ENCODE results near the gene HGD.
"Not testable (repeated sequence)": the region's sequence is repeated elsewhere in the genome, so short reads cannot be mapped to it uniquely, and the experiment has no call there.

The HGD gene

GRCh38 chr3:120634539-120634938 lies 47.5 kb downstream of the HGD start:
- H3K4me3 ChIP-seq (ENCODE audit: low read length) = no peak overlapping the region
- H3K4me1 ChIP-seq (ENCODE audit: control insufficient read depth, insufficient read depth, low read length) = no peaks in the 10 kb centered on the region
- H3K4me2 ChIP-seq (ENCODE audit: low read length) = no peak overlapping the region
- no peaks in the 10 kb centered on the region for H3K36me3 ChIP-seq (ENCODE audit: insufficient read depth, low read length)
- H3K27me3 ChIP-seq (ENCODE audit: control insufficient read depth, insufficient read depth, low read length) = no peaks in the 10 kb centered on the region
- H3K9me3 ChIP-seq (replicated peaks; ENCODE audit: low read length) = no peaks in the 10 kb centered on the region
- H3K9ac ChIP-seq (ENCODE audit: low read depth, low read length) = no peak overlapping the region

- Histone ChIP-seq H3K4me1 (ENCODE audit: control insufficient read depth, insufficient read depth, low read length) (no peaks in the 10 kb centered on the region), H3K27me3 (ENCODE audit: control insufficient read depth, insufficient read depth, low read length) (no peaks in the 10 kb centered on the region), H3K4me3 (ENCODE audit: low read length) (no peak overlapping the region), H3K4me2 (ENCODE audit: low read length) (no peak overlapping the region), H3K36me3 (ENCODE audit: insufficient read depth, low read length) (no peaks in the 10 kb centered on the region), H3K9ac (ENCODE audit: low read depth, low read length) (no peak overlapping the region), H3K9me3 (replicated peaks; ENCODE audit: low read length) (peaks cover 4% of the 10 kb centered on the region)
These were observed 56.9 kb downstream of the HGD start for GRCh38 chr3:120625159-120625586.

GRCh38 chr3:120623727-120624093 lies 58.3 kb downstream of the HGD start:
- Histone ChIP-seq H3K4me3 (ENCODE audit: low read length) (no peak overlapping the region), H3K4me1 (ENCODE audit: control insufficient read depth, insufficient read depth, low read length) (no peaks in the 10 kb centered on the region), H3K9me3 (replicated peaks; ENCODE audit: low read length) (peaks cover 4% of the 10 kb centered on the region), H3K4me2 (ENCODE audit: low read length) (no peak overlapping the region), H3K9ac (ENCODE audit: low read depth, low read length) (no peak overlapping the region), H3K27me3 (ENCODE audit: control insufficient read depth, insufficient read depth, low read length) (no peaks in the 10 kb centered on the region), H3K36me3 (ENCODE audit: insufficient read depth, low read length) (no peaks in the 10 kb centered on the region)

GRCh38 chr3:120622870-120623726 lies 58.9 kb downstream of the HGD start:
- no peaks in the 10 kb centered on the region for H3K27me3 ChIP-seq (ENCODE audit: control insufficient read depth, insufficient read depth, low read length)
- H3K4me1 ChIP-seq (ENCODE audit: control insufficient read depth, insufficient read depth, low read length) = no peaks in the 10 kb centered on the region
- no peak overlapping the region for H3K4me3 ChIP-seq (ENCODE audit: low read length)
- H3K9me3 ChIP-seq (replicated peaks; ENCODE audit: low read length) = peaks cover 4% of the 10 kb centered on the region
- H3K9ac ChIP-seq (ENCODE audit: low read depth, low read length) = no peak overlapping the region
- no peak overlapping the region for H3K4me2 ChIP-seq (ENCODE audit: low read length)
- H3K36me3 ChIP-seq (ENCODE audit: insufficient read depth, low read length) = no peaks in the 10 kb centered on the region

GRCh38 chr3:120622457-120622856 lies 59.6 kb downstream of the HGD start:
- H3K9me3 ChIP-seq (replicated peaks; ENCODE audit: low read length) = peaks cover 4% of the 10 kb centered on the region
- no peaks in the 10 kb centered on the region for H3K4me1 ChIP-seq (ENCODE audit: control insufficient read depth, insufficient read depth, low read length)
- H3K9ac ChIP-seq (ENCODE audit: low read depth, low read length) = no peak overlapping the region
- no peak overlapping the region for H3K4me3 ChIP-seq (ENCODE audit: low read length)
- no peak overlapping the region for H3K4me2 ChIP-seq (ENCODE audit: low read length)
- H3K36me3 ChIP-seq (ENCODE audit: insufficient read depth, low read length) = no peaks in the 10 kb centered on the region
- no peaks in the 10 kb centered on the region for H3K27me3 ChIP-seq (ENCODE audit: control insufficient read depth, insufficient read depth, low read length)

GRCh38 chr3:120616745-120617144 lies 65.3 kb downstream of the HGD start:
- not testable (repeated sequence) for H3K4me1 ChIP-seq (ENCODE audit: control insufficient read depth, insufficient read depth, low read length); H3K4me2 ChIP-seq (ENCODE audit: low read length); H3K4me3 ChIP-seq (ENCODE audit: low read length)

GRCh38 chr3:120615847-120616609 lies 66.0 kb downstream of the HGD start:
- Histone ChIP-seq H3K36me3 (ENCODE audit: insufficient read depth, low read length) (no peaks in the 10 kb centered on the region), H3K4me2 (ENCODE audit: low read length) (no peak overlapping the region), H3K9me3 (replicated peaks; ENCODE audit: low read length) (no peaks in the 10 kb centered on the region), H3K27me3 (ENCODE audit: control insufficient read depth, insufficient read depth, low read length) (peaks cover 3% of the 10 kb centered on the region), H3K4me1 (ENCODE audit: control insufficient read depth, insufficient read depth, low read length) (peaks cover 4% of the 10 kb centered on the region), H3K4me3 (ENCODE audit: low read length) (no peak overlapping the region), H3K9ac (ENCODE audit: low read depth, low read length) (no peak overlapping the region)

More at GRCh38 chr3:120616745-120617144, 65.3 kb downstream of the HGD start:
- not testable (repeated sequence) for H3K27me3 ChIP-seq (ENCODE audit: control insufficient read depth, insufficient read depth, low read length); H3K36me3 ChIP-seq (ENCODE audit: insufficient read depth, low read length); H3K9me3 ChIP-seq (replicated peaks; ENCODE audit: low read length); H3K9ac ChIP-seq (ENCODE audit: low read depth, low read length)

GRCh38 chr3:120614765-120615164 lies 67.3 kb downstream of the HGD start:
- H3K9me3 ChIP-seq (replicated peaks; ENCODE audit: low read length) = no peaks in the 10 kb centered on the region
- peaks cover 4% of the 10 kb centered on the region for H3K4me1 ChIP-seq (ENCODE audit: control insufficient read depth, insufficient read depth, low read length)
- H3K9ac ChIP-seq (ENCODE audit: low read depth, low read length) = no peak overlapping the region
- no peak overlapping the region for H3K4me2 ChIP-seq (ENCODE audit: low read length)
- H3K27me3 ChIP-seq (ENCODE audit: control insufficient read depth, insufficient read depth, low read length) = peaks cover 3% of the 10 kb centered on the region
- H3K4me3 ChIP-seq (ENCODE audit: low read length) = no peak overlapping the region
- no peaks in the 10 kb centered on the region for H3K36me3 ChIP-seq (ENCODE audit: insufficient read depth, low read length)

- Histone ChIP-seq H3K36me3 (ENCODE audit: insufficient read depth, low read length) (no peaks in the 10 kb centered on the region), H3K9ac (ENCODE audit: low read depth, low read length) (no peak overlapping the region), H3K4me1 (ENCODE audit: control insufficient read depth, insufficient read depth, low read length) (no peaks in the 10 kb centered on the region), H3K27me3 (ENCODE audit: control insufficient read depth, insufficient read depth, low read length) (peaks cover 3% of the 10 kb centered on the region), H3K4me2 (ENCODE audit: low read length) (no peak overlapping the region), H3K9me3 (replicated peaks; ENCODE audit: low read length) (no peaks in the 10 kb centered on the region), H3K4me3 (ENCODE audit: low read length) (no peak overlapping the region)
These were observed 73.5 kb downstream of the HGD start for GRCh38 chr3:120608506-120608905.

- Histone ChIP-seq H3K4me1 (ENCODE audit: control insufficient read depth, insufficient read depth, low read length) (no peaks in the 10 kb centered on the region), H3K9ac (ENCODE audit: low read depth, low read length) (no peak overlapping the region), H3K4me3 (ENCODE audit: low read length) (no peak overlapping the region), H3K27me3 (ENCODE audit: control insufficient read depth, insufficient read depth, low read length) (no peaks in the 10 kb centered on the region), H3K9me3 (replicated peaks; ENCODE audit: low read length) (no peaks in the 10 kb centered on the region), H3K36me3 (ENCODE audit: insufficient read depth, low read length) (peaks cover 29% of the 10 kb centered on the region), H3K4me2 (ENCODE audit: low read length) (no peak overlapping the region)
These were observed 77.3 kb downstream of the HGD start for GRCh38 chr3:120604784-120605183.

- H3K27me3 ChIP-seq (ENCODE audit: control insufficient read depth, insufficient read depth, low read length) = no peaks in the 10 kb centered on the region
- no peak overlapping the region for H3K9ac ChIP-seq (ENCODE audit: low read depth, low read length)
- no peak overlapping the region for H3K4me2 ChIP-seq (ENCODE audit: low read length)
- H3K36me3 ChIP-seq (ENCODE audit: insufficient read depth, low read length) = peaks cover 33% of the 10 kb centered on the region
- H3K4me1 ChIP-seq (ENCODE audit: control insufficient read depth, insufficient read depth, low read length) = no peaks in the 10 kb centered on the region
- no peaks in the 10 kb centered on the region for H3K9me3 ChIP-seq (replicated peaks; ENCODE audit: low read length)
- no peak overlapping the region for H3K4me3 ChIP-seq (ENCODE audit: low read length)
These were observed 77.7 kb downstream of the HGD start for GRCh38 chr3:120604382-120604781.

Data from skeletal muscle satellite cell (primary cell).